Epithelial cell of alveolus of lung (primary cell): ENCODE results near the gene CDS1. TPM values are rescaled to one million over a fixed set of nuclear protein-coding genes. Genes with fewer than 3 reads are reported as not detected.

ENCODE experiments used
- total RNA-seq: library from RNA; depleted of rRNA; stranded (reverse); fragments of >200 nt; gene quantifications from 2 replicates; pipeline ENCODE4 v1.2.1, GENCODE V29; 2015

The CDS1 gene
- total RNA-seq, result 0.56 and 1.0 TPM in 2 replicates

GRCh38 chr4:84582988-84583875 lies at the start of gene CDS1:
Gene CDS1 (plus strand): TSS chr4:84583127. CDS start chr4:84583402, 275 bp downstream.

Other genes starting within 250 kb of the CDS1 start
- 0.13 and 0.56 TPM in 2 replicates for gene NKX6-1, start 83.8 kb upstream of the CDS1 start, total RNA-seq